LHCN-M2 (cell line): ENCODE measurements around the gene SPATA31C1. TPM values are rescaled to one million over a fixed set of nuclear protein-coding genes. Genes with fewer than 3 reads are reported as not detected.
"Not testable (repeated sequence)": the region's sequence is repeated elsewhere in the genome, so short reads cannot be mapped to it uniquely, and the experiment has no call there.

ENCODE experiments used
- DNase-seq: peaks from one replicate; pipeline ENCODE4 v3.0.0-alpha.2; 2012; ENCODE audit warnings: low read depth
- total RNA-seq: library from RNA; depleted of rRNA; stranded (reverse); fragments of >200 nt; gene quantifications from 2 replicates; pipeline ENCODE4 v1.2.3, GENCODE V29; 2014; rRNA removed

SPATA31C1 gene
- total RNA-seq, 1 experiment from 2014 or later, result not detected

DNA sequence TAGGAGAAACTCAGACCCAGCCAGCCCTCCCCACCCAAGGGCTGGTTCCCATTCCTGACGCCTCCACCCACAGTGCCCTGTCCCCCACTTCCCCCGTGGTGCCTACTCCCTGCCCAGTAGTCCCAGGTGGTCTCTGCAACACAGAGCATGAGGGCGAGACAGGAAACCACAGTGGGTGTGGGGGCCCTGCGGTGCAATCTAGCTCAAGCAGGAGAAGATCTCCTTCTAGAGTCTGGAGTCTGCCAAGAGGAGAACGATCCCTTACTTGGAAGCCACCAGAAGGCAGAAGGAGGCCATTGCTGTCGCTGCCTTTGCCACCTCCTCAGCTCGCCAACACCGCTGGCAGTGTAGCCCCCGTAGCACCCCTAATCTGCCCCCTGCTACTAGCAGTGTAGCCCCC is 20.2 kb downstream of the SPATA31C1 start:
- DNase-seq, result not testable (repeated sequence)

- not testable (repeated sequence) for DNase-seq
Measured at GRCh38 chr9:87938336-87938735, 20.6 kb downstream of the SPATA31C1 start.

- not testable (repeated sequence) for DNase-seq
Measured at GRCh38 chr9:87939096-87939495, 21.3 kb downstream of the SPATA31C1 start.

DNA sequence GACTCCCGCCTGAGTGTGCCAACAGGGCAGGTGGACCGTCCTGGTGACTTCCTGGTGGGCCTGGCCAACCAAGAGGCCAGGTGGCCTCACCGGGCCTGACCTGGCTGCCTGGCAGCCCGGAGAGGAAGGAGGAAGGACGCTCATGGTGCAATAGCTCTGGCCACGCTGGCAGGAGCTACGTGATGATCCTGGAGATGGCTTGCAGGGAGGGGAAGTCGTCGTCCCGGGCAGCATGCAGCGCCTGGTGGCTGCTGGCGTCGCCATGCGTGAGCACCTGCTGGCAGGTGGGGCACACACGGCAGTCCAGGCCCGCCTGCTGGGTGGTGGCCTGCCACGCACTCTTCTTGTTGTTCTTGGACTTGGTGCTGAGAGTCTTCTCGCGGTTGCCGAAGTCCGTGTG is 26.3 kb downstream of the SPATA31C1 start:
- DNase-seq, result no peak

GRCh38 chr9:87944682-87945081 is 26.9 kb downstream of the SPATA31C1 start:
- DNase-seq, result no peak

- no peak for DNase-seq
Measured at GRCh38 chr9:87950296-87950695, 32.5 kb downstream of the SPATA31C1 start.

DNA sequence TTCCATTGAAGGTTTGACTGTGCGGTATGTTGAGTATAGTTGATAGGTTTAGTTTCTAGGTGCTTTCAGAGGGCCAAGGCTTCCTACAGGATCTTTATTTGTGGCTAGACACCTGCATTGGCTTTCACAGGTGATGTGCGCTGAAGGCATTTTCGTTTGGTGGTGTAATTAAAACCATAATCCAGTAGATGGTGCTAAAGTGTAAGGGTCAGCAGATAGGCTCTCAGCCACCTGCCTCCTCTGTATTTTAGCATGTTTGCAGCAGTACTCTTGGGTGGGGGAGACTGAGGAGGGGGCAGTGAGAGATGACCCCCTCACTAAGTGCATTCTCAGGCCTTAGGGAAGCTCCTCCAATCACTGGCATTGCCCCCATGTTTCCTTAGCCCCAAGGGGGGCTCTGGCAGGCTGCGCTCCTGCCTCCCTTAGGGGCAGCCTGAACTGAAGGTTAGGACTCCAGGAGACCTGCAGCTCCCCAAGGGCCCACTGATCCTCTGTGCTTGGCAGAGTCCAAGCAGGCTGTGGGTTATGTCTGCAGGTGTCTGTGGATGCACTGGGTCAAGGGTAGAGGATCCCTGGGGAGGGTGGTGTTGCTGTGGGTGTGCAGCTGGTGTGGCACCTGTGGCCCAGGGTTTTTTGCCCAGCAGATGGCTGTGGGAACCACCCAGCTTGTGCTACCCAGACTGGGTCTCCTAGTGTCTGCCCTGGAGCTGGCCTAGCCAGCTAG is 33.2 kb downstream of the SPATA31C1 start:
- peak; percentile 10 for DNase-seq

- DNase-seq, result no peak
Measured at GRCh38 chr9:87954230-87954629, 36.5 kb downstream of the SPATA31C1 start.

- DNase-seq, result no peak
Measured at GRCh38 chr9:87957839-87958238, 40.1 kb downstream of the SPATA31C1 start.

- no peak for DNase-seq
Measured at GRCh38 chr9:87958591-87958990, 40.8 kb downstream of the SPATA31C1 start.

DNA sequence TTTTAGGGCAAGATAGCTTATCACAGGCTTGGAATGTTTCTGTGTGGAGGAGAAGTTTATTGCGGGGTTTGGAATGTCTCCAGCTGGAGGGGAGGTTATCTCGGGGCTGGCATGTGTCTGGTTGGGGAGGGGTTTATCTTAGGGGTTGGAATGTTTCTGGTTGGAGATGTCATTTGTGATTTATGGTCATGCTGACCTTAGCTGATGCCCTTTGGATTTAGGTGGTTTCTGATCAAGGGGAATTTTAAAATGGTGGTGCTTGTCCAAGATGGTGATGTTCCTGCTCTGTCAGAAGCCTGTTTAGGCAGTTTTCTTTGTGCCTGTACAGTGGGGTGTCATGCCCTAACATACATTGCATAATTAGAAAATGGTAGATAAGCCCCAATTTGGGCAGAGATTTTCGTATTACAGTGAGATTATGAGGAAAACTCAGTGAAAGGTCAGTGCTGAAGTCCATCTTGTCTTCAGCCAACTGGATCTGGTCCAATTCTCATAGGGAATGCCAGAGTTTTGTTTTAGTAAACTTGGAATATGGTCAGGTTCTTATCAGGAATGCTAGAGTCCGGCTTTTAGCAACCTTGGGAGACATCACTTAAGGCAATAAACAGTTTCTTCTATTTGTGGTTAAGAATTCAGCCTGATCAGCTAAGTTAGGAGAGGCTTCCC is 42.3 kb downstream of the SPATA31C1 start:
- DNase-seq, result no peak

DNA sequence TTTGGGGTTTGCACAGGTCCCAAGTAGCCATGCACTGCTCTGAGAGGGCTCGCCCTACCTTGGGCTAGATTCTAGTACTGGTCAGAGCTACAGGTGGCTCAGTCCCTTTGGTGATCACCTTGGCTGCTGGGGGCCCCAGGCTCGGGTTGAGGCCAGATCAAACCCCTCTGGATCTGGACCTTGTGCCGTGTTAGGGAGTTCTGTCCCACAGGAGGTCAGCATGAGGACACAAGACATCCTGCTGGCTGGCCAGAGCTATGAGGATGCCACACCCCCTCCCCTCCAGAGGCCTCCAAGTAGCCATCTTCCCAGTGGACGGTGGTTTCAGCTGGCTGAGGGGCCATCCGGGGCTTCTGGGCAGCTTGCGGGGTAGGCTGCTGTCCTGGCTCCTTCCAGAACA is 46.0 kb downstream of the SPATA31C1 start:
- DNase-seq, result no peak

GRCh38 chr9:87964826-87965225 is 47.1 kb downstream of the SPATA31C1 start:
- no peak for DNase-seq

GRCh38 chr9:87968155-87968554 is 50.4 kb downstream of the SPATA31C1 start:
- DNase-seq, result no peak

DNA sequence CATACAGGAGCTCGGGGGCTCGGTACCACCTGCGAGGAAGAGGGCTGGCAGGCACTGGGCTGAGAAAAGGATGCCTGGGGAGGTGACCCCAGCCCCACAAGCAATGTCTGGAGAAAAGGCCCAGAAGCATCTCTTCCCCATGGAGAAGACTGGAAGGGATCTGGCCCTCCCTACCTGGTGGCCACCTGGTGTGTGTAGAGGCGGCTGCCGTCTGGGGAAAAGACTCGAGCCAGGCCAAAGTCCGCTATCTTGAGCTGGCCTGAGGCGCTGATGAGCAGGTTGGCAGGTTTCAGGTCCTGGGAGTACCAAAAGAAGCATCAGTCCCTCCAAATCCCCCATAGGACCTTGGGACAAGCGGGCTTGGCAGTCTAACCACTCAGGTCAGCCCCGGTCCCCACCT is 52.8 kb downstream of the SPATA31C1 start:
- DNase-seq, result no peak

DNA sequence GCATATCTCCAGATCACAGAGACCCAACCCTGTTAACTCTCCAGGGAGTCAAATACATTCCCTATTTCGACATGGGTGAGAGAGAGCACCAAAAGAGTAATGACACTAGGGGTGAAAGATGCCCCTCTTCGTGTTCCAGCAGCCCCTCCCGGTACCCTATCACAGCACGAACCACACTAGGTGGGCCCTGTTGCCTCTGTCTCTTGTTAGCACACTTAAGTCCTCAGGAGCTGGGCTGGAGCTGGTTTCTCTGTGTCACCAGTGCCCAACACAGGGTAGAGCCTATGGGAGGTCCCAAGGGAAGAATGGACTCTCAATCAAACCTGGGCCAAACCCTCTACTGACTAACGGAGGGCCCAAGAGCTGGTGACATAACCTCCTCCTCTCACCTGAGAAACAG is 55.4 kb downstream of the SPATA31C1 start:
- DNase-seq, result no peak

Other genes starting within 250 kb of the SPATA31C1 start
- gene CTSL, start 191.8 kb upstream of the SPATA31C1 start, total RNA-seq, result 455 and 500 TPM in 2 replicates
- not detected in 2 replicates for gene SPATA31E1, start 35.1 kb upstream of the SPATA31C1 start, total RNA-seq
- 5.7 and 6.7 TPM in 2 replicates for gene CDK20, start 56.6 kb downstream of the SPATA31C1 start, total RNA-seq
- not detected in 2 replicates for gene SPATA31C2, start 220.5 kb downstream of the SPATA31C1 start, total RNA-seq